CD4-positive, alpha-beta T cell treated with Interleukin-4 for 4 hours (primary cell): ENCODE data around the gene RLN2.
"Not testable (repeated sequence)": the region's sequence is repeated elsewhere in the genome, so short reads cannot be mapped to it uniquely, and the experiment has no call there.

Source experiments
- DNase-seq: peaks from one replicate; pipeline ENCODE4 v3.0.0-alpha.2; 2020

Gene RLN2

GRCh38 chr9:5303840-5304795, at the start of gene RLN2:
TSS of gene RLN2 (minus strand) at chr9:5304716. CDS start at chr9:5304580, 136 bp downstream.
- not testable (repeated sequence) for DNase-seq

GRCh38 chr9:5354184-5354583, 49.7 kb upstream of the RLN2 start:
- DNase-seq = no peak

- DNase-seq = peak; percentile 50
These were observed 48.2 kb upstream of the RLN2 start for GRCh38 chr9:5352637-5353248.

GRCh38 chr9:5338992-5339981, 34.8 kb upstream of the RLN2 start, which contains the start of gene RLN1:
TSS of gene RLN1 (minus strand) at chr9:5339876. CDS start at chr9:5339746, 130 bp downstream.
- DNase-seq = not testable (repeated sequence)

GRCh38 chr9:5336688-5337087, 32.2 kb upstream of the RLN2 start:
- DNase-seq = peak; percentile 68

GRCh38 chr9:5331276-5331675, 26.8 kb upstream of the RLN2 start:
- not testable (repeated sequence) for DNase-seq

GRCh38 chr9:5326893-5327548, 22.5 kb upstream of the RLN2 start:
- peak; percentile 71 for DNase-seq

- DNase-seq = no peak
These were observed 21.7 kb upstream of the RLN2 start for GRCh38 chr9:5326187-5326586.

GRCh38 chr9:5321601-5322000, 17.1 kb upstream of the RLN2 start:
- DNase-seq = not testable (repeated sequence)

- no peak for DNase-seq
These were observed 16.5 kb upstream of the RLN2 start for GRCh38 chr9:5321058-5321457.

- DNase-seq = not testable (repeated sequence)
These were observed 11.9 kb upstream of the RLN2 start for GRCh38 chr9:5316406-5316805.

GRCh38 chr9:5315187-5315923, 10.8 kb upstream of the RLN2 start:
- DNase-seq = no peak

- DNase-seq = no peak
These were observed 6.3 kb upstream of the RLN2 start for GRCh38 chr9:5310851-5311250.

- DNase-seq = no peak
These were observed 1.2 kb upstream of the RLN2 start for GRCh38 chr9:5305741-5306140.

- DNase-seq = peak; percentile 17
These were observed 3.0 kb downstream of the RLN2 start for GRCh38 chr9:5301544-5301943.

GRCh38 chr9:5292141-5292540, 12.4 kb downstream of the RLN2 start:
- DNase-seq = no peak

GRCh38 chr9:5288591-5288990, 15.9 kb downstream of the RLN2 start:
- DNase-seq = no peak

- no peak for DNase-seq
These were observed 18.3 kb downstream of the RLN2 start for GRCh38 chr9:5286262-5286661.

- DNase-seq = no peak
These were observed 26.0 kb downstream of the RLN2 start for GRCh38 chr9:5278486-5278885.

GRCh38 chr9:5274770-5275169, 29.7 kb downstream of the RLN2 start:
- DNase-seq = no peak

- no peak for DNase-seq
These were observed 35.2 kb downstream of the RLN2 start for GRCh38 chr9:5269249-5269715.
